T1000 (cell line): ENCODE measurements around the gene TBCK.

ENCODE experiments used
- DNase-seq: peaks from one replicate; lab custom pipeline; 2025; ENCODE audit warnings: mixed read lengths; lab: John Stamatoyannopoulos, UW

TBCK gene

DNA sequence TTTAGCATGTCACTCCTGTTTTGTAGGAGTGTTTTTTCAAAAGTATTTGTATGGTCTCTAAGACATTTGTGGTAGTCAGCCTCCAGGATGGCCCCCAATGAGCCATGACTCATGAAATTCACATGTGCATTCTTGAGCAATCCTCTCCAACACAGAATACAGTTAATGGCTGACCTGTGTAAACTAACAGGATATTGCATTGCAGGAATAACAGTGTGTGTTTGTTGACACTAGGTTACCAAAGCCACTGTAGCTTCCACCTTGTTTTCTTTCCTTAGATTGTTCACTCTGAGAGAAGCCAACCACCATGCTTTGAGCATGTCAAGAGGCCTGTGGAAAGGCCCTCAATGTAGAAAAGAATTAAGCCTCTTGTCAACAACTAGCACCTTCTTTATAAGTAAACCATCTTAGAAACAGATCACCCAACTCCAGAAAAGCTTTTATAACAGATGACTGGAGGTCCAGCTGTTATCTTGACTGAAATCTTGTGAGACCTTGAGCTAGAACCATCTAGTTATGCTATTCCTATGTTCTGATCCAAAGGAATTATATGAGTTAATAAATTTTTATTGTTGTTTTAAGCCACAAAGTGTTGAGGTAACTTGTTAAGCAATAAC, 28.5 kb downstream of the TBCK start:
- DNase-seq = peak; percentile 22

DNA sequence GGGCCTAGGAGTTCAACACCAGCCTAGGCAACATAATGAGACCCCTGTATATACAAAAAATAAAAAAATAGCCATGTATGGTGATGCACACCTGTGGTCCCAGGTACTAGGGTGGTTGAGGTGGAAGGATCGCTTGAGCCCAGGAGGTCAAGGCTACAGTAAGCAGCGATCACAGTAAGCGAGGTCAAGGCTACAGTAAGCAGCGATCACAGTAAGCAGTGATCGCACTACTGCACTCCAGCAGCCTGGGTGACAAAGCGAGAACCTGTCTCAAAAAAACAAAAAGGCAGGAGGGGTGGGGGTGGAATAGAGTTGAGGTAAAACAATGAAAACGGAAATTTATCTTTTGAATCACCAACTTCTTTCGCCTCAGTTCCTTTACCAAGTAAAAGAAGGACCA, 29.4 kb downstream of the TBCK start:
- DNase-seq = no peak

DNA sequence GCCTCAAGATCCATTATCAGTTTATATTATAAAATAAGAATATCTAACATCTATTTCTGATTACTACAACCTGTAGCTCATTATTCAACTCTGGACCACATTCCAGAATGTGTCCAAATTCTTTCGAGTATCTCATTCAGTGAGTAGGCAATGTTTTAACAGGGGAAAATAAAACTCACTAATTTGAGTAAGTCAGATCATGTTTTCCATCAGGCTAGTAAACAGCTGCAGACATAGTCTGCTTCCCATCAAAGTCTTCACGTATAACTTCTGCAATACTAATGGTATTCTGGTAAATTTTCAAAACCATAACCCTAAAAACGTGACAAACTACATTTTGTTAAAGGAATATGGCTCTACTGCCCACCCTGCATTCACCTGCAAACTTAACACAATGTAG, 31.8 kb downstream of the TBCK start:
- no peak for DNase-seq

DNA sequence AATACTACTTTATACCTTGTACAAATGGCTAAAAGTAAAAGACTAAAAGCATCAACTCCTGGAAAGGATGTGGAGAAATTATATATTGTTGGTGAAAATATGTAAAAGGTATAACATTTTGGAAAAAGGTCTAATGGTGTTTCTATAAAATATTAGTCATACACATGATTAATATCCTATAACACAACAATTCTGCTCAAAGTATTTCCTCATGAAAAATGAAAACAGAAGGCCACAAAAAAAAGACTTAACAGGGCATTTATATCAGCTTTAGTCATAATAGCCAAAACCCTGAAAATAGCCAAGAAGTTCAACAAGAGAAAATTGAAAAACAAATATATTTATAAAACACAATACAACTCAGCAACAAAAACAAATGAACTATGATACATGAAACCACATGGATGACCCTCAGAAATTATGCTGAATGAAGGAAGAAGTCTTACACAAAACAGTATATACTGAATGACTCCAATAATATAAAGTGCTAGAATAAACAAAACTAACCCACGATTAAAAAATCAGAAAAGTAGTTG, 38.8 kb downstream of the TBCK start:
- DNase-seq = no peak

DNA sequence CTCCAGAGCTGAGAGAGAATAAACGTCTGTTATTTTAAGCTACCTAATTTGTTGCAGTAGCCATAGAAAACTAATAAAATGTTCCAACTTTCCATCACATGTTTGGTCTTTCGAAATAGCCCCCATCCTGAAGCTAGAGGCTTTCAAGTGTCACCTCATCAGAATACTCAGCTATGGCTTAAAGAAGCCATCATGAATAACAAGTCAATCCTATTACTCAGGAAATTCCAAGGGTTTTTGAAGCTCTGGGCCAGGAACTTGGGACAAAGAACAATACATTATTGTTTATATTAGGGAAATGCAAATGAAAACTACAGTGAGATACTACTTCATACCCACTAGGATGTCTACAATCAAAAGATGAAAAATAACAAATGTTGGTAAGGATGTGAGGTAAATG, 42.2 kb downstream of the TBCK start:
- no peak for DNase-seq

DNA sequence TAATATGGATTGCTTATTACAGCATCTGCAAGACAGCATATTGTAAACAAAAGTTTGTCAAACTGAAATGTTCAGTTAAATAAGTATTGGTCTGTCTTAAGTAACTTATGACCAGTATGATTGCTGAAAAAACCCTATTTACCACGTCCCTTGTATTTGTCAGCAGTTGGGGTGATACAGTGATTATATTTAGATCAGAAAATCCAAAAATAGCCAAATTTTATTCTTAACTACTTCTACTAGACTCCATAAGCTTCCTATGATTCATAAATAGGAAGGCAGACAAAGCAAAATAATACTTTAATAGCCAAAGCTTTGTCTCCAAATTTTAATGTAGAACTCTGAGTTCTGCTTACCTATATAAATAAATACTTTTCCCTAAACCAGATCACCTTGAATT, 45.3 kb downstream of the TBCK start:
- no peak for DNase-seq

DNA sequence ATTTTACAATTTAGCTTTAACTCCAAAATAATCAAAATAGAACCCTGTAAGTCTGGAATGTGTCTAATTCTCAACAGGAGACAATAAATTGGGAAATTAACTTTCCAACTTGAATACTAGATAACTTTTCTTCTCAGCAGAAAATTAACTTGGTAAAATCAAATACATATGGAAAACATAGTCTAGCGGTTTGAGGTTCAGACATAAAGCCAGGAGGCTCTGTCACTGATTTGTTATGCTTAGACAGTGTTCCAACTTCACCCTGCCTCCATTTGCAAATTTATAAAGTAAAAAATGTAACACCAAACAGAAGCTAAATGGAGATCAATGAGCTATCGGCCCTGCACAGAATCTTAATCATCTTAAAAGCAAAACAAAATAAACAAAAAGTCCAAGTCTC, 46.3 kb downstream of the TBCK start:
- no peak for DNase-seq

DNA sequence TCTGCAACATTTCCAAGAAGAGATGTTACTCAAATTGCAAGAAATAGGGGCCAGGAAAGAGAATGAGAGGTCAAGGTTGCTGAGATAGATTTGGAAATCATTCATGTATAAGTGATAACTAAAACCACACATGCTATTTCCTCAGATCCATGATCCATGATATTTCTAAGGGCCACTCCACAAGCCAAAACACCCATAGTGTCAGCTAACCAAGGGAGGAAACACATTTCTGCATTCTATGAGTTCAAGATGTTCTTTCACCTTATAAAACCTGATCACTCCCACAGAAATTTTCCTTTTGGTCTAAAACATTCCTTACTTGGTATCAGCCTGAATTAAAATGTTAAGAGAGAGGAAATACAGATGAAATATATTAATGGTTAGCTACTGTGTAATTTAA, 47.2 kb downstream of the TBCK start:
- DNase-seq = no peak

DNA sequence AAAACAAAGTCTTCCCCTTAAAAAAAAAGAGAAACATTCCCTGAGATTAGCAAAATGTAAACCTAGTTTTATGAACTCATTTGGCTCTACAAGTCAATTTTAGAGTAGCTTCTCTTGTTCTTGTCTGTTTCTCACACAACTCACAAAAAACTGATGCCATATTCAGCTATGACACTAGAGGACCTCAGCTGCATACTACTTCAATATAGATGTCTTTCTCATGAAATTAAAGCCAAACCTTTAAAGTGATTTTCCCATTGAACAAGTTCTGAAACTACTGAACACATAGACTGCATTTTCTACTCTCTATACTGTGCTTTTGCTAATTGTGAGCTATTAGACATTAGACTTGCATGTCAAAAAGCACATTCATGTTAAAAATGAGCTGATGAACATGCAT, 49.8 kb downstream of the TBCK start:
- no peak for DNase-seq

DNA sequence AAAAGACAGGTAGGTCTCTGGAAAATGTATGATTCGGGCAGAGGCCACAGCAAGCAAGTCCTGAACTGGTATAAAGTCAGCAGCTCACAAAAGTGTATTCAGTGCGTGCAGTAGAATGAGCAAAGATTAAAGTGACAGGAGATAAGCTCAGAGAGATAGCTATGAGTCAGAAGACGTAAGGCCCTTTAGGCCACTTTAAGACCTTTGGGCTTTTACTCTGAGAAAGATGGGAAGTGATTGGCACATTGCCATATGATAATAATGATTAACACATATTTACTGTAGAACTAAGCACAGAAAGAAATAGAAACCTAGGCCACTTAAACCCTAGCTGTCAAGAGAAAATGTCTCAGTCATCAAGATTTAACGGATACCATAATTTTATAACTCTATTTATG, 51.7 kb downstream of the TBCK start:
- no peak for DNase-seq

DNA sequence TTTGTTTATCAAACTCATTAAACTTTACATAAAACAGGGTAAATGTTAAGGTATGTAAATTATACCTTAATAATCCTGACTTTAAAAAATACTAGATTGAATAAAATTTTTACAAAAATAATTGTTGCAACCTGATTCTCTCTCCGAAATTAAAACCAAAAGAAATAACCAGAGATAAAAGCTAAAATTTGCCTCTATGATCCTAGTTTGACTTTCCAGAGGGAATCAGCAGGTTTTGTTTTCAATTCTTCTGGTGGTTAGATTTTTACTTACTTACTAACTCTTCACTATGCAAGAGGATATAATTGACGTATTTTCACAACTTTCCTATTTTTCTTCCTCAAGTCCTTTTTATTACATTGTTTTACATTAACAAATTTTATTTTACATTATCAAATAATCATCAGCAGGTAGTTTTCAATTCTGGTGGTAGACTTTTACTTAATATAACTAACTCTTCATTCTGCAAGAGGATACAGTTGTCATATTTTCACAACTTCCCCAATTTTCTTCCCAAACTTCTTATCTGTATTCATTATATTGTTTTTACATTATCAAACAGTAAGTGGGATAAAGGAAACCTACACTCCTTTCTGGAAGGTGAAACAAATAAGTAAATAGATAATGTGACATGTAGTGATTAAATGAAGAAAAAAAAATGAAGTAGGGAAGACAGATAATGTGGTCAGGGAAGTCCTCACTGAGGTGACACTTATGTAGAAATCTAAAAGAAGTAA, 52.2 kb downstream of the TBCK start:
- no peak for DNase-seq

DNA sequence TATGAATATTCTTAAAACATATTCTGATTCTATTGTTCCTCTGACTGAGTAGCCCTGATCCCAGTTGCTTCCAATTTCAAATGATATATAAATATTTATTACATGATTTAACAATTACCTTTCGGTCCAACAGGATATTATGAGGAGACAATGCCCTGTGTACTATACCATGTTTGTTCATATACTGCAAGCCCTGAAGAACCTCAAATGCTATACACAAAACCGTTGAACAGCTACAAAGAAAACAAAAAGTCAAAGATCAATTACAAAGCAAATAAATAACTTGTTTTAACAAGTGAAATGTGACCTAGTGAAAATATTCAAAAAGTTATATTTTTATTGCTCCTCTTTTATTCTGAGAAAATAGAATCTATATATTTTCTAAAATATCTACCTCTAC, 54.0 kb downstream of the TBCK start:
- no peak for DNase-seq

DNA sequence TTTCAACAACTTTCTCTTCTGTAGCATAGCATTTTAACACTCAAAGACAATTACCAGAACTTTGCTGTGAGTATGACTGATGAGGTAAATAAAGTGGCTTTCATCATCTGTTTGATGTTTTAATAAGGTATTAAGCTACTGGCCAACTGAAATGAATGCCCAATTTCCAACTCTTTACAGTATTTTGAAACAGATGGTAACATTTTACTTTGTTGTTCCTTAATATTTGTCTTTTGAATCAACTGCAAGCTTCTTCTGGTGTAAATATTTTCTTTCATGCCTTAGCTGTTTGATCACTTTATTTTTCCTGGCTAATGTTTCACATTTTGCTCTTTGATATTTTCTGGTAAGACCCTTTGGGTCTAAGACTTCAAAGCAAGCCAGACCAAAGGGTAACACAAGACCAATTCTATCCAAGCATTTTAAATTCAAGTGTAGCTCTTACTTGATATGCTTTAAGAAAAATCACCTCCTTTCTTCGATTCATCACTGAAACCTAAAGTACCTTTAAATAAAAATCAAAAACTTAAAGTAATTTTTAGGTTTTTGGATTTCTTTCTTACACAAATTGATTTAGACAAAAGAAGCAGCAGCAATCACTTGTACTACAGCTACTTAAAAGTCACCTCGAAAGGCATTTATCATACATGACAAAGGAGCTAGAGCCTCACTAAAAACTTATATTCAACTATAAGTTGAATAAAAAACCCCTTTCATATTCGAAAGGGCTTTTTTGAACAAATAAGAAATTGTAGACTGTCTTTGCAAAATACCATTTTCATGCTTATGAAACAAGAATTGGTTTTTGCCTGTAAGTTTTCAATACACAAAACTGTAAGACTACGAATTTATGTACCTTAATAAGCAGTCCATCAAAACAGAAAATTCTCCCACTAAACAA, 57.6 kb downstream of the TBCK start:
- DNase-seq = no peak

DNA sequence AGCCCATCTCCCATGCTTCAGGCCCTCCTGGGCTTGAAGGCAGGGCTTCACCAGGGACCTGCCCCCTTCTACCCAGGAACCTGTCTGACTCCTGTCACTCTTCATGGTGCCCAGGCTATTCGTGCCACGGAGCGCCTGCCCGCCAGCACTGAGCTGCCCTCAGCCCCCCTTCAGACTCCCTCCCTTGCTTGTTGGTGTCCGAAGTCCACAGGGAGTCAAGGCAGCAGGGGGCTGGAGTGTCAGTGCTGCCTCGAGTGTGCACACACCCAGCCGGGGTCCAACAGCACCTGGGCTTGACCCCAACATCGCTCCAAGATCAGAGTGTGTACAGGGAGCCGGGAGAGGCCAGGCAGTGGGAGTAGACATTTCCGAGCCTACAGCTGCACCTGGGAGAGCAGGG, 59.8 kb downstream of the TBCK start:
- no peak for DNase-seq

DNA sequence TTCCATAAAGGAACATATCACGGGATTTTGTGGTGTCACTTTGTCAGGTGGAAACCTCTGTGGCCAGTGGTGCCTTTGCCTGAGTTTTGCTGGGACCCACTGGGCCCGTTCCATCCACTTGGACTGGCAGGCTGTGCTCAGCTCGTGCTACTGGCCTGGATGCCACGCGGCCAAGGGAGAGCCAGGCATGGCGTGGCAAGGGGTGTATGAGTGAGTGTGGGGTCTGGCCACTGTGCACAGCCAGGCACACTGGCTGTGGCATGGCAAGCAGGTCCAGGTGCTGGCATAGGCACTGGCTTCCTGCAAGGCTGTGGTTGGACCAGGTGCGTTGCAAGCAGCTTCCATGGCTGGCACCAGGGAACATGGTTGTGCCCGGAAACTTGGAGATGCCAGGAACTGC, 60.8 kb downstream of the TBCK start:
- no peak for DNase-seq

DNA sequence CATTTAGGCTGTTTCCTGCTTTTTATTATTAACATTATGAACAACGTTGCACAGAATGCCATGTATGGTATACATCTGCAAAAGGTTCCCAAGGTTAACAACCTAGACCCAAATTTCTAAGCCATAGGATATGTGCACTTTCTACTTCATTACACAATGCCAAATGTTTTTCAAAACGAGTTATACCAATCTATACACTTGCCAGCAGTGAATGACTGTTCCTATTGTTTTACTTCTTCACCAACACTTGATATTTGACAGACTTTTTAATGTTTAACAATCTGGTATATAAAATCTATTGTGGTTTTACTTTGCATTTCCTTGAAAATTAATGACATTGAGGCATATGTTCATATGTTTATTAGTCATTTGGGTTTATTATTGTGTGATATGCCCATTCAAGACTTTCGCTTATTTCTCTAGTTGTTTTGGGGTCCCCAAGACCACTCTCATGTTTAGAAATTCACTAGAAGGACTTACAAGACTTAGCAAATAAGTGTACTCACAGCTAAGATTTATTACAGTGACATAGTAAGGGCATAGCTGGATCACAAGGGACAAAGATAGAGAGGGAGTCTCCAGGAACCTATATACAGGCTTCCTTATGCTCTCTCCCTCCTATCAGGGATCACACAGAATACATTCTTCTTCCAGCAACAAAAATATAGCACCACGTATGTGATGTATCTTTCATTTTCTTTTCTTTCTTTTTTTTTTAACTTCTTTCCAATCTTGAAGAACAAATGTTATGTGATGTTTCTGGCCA, 62.5 kb downstream of the TBCK start:
- DNase-seq = no peak

DNA sequence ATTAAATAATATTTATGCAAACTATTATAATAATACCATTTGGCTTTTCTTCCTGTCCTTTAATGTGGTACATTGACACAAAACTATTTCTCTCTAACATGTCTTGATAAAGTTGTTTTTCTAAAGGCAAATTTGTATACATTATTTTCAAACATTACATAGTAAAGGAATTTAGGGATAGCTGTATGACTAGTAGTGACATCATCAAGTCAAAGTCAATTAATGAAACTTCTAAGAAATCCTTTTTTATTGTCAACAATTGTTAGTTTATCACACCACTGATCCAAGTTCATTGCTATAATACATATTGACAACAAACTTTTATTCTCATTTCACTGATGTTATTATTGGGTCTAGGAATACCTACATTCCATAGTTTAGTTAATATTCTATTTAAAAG, 68.4 kb downstream of the TBCK start:
- no peak for DNase-seq

DNA sequence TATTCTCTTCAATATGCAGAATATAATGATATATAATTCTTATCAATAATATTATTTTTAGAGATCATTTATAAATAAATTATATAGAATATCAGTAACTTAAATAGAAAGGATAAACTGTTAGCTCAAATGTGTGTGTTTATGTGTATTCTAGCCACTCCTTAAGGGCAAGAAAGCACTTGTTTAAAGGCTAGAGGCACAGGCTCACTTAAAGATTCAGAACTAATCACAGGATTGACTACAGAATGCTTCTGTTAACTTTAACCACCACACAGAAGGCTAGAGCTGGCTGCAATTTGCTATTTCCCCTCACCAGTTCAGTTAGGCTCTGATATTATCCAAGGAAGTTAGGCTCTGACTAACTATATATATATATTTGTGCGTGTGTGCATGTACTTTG, 69.6 kb downstream of the TBCK start:
- DNase-seq = no peak

DNA sequence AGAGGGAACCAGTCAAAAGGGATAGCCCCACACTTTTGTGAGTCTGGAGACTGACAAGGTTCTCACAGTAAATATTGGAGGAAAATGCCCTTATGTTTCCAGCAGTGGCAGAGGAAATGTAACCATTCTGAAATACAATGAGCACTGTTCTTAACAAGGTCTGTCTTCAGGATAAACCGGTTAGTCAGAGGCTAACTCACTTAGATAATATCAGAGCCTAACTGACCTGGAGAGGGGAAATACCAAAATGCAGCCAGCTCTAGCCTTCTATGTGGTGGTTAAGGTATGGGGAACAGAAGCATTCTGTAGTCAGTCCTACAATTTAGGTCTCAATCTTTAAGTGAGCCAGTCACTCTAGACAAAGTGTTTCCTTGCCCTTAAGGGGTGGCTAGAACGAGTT, 70.8 kb downstream of the TBCK start:
- DNase-seq = no peak

DNA sequence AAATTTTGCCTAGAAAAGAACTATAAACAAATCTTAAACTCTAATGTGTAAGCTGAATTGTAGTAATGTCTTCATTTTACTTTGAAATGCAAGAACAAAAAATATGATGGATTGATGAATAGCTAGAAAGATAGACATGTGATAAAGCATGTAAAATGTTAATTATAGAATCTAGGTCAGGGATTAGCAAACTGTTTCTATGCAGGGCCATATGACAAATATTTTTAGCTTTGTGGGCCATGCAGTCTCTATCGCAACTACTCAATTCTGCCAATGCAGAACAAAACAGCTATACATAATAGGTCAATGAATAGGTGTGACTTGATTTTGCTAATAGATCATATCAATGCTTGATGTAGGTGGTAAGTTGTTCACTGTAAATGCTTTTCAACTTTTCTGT, 75.3 kb downstream of the TBCK start:
- no peak for DNase-seq

DNA sequence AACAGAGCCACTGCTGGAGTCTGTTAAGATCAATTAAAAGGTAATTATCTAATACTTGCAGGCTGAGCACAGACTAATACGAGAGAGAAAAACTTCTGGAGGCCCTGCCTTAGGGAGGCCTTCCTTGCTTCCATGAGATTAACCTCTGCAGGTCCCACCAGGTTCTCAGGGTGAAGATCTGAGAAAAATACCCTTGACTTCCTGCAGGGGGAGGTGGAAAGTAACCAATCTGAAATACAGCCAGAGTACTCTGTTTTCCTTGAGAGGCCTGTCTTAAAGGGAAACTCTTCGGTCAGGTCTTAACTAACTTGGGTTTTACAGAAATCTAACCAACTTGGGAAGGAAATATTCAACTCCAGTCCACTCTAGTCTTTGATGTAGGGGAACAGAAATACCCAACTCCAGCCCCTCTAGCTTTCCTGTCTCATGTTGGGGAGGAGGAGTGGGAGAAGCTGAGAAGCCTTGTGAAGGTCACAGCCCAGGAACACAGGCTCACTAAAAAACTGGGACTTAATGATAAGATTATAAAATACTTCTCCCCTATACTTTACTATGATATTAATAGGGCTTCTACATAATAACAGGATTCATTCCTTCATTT, 77.1 kb downstream of the TBCK start:
- DNase-seq = no peak

DNA sequence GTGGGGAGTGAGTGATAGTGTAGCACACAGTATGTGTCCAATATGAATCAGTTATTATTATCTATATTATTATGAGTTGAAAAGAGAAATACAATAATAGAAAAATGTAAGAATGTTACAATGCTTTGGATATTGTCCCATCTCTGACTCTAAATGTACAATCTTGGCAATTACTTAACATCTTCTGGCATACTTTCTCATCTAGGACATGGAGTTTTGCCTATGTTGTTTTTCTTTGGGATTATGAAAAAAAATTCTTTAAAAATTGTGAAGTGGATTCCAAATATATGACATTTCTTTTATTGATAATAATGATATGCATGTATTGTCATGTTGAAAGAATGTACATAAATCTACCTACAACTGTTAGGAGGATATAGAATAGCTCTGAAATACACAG, 84.1 kb downstream of the TBCK start:
- no peak for DNase-seq
